GM18519 (cell line): Measurements from ENCODE around the gene MME.

Experiments used
- ATAC-seq: cut with Tn5 transposase; IDR thresholded peaks from one replicate; pipeline ENCODE4 v1.9.1; 2021; ENCODE audit warnings: mild to moderate bottlenecking, moderate library complexity; ENCODE audit not compliant: unreplicated experiment, low FRiP score

Gene MME

GRCh38 chr3:155135003-155135402 lies 54.9 kb downstream of the MME start:
- no peak for ATAC-seq

DNA sequence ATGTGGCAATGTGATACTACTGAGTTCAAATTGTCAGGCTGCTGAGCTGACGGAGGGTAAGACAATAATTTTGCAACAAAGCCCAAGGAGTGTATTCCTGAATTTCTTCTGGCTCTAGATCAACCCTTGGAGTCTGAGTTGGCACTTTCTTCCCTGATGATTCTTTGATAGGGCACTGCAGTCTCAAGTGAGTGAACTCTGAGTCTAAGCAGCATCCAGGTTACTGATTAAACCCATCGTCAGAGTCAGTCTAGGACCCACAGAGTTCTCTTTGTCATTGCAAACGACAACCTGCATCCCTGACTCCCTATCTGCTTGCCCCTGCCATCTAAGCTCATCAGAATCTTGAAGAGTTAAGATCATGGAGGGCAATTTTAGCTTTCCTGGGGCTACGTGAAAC lies 58.6 kb downstream of the MME start:
- no peak for ATAC-seq

DNA sequence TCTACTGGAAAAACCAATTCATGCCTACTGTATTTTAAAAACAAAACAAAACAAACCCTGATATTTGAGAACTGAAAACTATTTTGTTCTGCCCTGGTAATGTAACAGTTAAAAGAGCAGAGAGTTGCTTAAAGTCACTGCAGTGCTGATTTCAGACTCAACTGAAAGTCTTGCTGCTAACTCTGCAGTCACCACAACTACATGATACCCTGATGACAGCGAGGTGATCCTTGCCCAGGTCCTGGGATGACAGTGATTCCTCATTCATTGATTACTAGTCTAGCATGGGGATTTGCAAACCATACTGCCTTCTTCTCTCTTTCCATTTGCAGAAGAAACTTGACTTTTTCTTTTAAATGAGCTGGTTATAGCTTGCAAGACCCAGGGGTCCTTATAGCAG lies 67.5 kb downstream of the MME start:
- no peak for ATAC-seq

GRCh38 chr3:155149494-155149893 lies 69.4 kb downstream of the MME start:
- ATAC-seq: no peak

- ATAC-seq: no peak
Measured at GRCh38 chr3:155153242-155154186, 73.4 kb downstream of the MME start.

- no peak for ATAC-seq
Measured at GRCh38 chr3:155154255-155154654, 74.1 kb downstream of the MME start.

DNA sequence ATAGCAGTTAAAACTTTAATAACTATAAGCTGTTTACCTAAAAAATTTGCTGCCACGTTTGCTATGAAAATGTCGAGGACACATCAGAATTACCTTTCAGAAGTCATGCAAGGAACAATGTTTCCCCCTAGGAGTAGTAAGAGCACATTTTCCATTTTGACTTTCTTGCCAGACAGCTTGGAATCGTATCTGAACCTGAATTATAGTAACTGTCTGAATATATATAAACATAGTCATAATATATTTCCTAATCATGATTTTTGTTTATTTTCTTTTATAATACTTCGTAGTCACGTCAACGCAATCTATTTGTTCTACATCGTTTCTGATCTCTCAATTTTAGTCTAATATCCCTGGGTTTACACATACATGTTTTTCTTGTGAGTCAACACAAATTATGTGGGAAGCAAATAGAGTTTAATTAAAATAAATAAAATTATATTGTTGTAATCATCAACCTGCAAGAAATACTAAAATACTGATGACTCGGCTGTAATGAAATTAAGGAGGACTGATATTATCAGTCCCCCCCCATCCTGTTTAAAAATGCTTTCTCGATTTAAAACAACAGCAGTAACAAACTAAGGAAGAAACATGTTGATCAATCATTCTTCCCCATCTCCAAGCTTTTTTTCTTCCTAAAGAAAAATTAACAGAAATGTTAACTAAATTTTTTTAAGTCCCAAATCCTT lies 78.4 kb downstream of the MME start:
- ATAC-seq: no peak

DNA sequence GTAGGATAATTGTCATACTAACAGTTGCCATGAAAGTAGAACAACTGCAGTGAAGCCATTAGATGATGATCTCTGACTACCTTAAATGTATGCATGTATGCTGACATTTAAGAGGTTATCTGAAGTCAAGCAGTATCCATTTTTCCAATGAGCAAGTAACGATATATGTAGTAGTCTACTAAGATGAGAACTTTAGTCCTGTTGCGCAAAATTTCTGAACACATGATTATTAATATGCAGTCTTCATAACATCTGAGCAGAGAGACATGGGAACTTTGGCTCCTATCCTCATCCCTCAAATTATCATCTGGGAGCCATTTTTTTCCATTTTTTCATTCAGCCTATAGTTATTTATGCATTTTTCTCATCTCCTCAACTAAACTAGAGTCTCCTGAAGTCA lies 79.2 kb downstream of the MME start:
- ATAC-seq: no peak

DNA sequence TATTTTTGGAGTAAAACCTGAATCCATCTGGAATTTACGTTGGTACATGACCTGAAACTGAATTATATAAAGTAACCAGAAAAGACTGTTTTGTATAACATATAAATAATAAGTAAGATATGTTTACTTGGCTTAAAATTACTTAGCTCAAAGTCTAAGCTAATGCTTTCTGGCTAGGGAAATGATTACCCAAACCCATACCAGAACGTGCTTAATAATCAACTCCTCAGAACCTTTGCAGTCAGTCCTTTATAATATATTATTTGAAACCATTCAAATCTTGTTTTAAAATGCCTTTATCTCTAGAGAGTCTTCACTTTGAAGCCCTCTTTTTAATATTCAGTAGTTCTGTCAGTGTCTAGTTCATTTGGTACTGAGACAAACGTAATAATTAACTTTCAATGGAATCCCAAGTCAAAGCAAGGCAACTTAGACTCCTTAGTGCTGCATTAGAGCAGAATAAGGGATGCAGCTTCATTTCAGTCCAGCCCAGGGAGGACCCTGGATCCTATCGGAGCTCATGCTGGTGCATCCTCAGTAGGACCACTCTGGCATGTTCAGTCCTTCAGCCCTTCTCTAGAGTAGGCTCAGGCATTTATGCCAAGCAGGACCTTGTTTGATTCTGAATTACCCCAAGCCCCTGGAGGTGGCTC lies 81.6 kb downstream of the MME start:
- ATAC-seq: no peak

GRCh38 chr3:155164306-155164705 lies 84.2 kb downstream of the MME start:
- no peak for ATAC-seq

GRCh38 chr3:155166441-155166840 lies 86.3 kb downstream of the MME start:
- ATAC-seq: no peak

- no peak for ATAC-seq
Measured at GRCh38 chr3:155169197-155169596, 89.1 kb downstream of the MME start.

DNA sequence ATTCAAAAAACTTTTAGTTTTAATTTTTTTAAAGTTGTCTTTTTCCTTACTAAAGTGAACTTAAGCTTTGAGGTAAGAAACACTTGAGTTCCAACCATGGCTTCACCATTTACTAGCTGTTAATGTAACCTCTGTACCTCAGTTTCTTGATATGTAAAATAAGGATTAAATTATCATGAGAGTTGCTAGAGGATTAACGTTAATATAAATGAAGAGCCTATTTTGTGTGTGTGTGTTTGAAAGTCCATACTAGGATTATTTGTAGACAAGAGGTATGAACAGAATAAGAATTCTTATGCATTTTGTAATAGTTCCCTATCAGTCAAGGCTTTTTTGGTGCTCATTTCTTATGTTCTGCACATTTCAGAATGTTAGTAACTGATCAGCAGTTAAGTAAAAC lies 93.7 kb downstream of the MME start:
- no peak for ATAC-seq

DNA sequence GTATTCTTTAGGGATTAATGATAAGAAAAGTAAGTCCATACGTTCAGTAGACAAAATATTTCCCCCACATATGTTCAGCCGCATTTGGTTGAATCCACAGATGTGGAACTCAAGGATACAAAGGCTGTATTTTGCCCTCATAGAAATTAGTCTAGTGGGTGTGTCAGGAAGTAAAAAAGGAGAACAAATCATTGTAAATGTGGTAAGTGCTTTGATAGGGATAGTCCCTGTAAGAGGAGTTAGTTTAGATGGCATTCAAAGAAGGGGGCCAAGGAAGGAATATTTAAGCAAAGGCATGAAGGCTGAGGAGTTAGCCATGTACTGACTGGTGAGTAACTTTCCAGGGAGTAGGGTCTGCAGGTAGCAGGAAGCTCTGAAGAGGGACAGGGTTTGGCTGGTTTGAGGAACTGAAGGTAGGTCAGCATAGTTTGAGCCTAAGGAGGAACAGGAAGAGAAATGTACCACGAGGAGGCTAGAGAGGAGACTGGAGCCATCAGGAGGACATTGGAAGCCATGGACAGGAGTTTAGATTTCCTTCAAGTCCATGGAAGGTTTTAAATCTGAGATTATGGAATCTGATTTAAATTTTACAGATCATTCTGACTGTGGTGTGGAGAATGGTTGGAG lies 98.8 kb downstream of the MME start:
- no peak for ATAC-seq

DNA sequence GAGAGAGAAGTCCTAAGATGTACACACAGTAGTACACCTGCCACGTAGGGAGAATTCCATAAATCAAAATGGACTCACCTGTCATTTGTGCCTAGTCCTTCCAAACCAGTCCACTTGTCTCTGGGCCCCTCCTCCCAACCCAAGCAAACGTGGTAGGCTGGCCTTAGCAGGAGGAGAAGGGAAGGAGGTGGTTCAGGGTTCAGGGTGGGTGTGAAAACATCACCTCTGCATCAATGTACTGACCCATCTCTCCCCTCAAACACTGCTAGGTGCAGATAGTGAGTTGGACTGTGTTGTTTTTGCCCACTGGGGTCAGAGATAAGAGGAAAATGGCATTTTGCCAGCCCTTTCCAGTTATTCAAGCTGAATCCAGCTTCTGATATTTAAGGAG lies 99.3 kb downstream of the MME start:
- no peak for ATAC-seq

- ATAC-seq: no peak
Measured at GRCh38 chr3:155179966-155180757, 100.0 kb downstream of the MME start.

DNA sequence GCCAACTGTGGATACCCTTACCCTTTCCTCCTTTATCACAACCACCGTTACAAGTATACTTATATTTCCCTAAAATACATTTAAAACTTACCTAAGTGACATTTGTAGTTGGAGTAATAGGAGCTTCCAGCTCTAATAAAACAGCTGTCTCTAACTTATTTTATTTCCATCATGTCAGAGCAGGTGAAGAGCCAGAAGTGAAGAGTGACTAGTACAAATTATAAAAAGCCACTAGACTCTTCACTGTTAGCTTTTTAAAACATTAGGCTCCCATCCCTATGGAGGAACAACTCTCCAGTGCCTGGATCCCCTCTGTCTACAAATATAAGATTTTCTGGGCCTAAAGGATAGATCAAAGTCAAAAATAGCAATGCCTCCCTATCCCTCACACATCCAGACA lies 102.3 kb downstream of the MME start:
- ATAC-seq: no peak

DNA sequence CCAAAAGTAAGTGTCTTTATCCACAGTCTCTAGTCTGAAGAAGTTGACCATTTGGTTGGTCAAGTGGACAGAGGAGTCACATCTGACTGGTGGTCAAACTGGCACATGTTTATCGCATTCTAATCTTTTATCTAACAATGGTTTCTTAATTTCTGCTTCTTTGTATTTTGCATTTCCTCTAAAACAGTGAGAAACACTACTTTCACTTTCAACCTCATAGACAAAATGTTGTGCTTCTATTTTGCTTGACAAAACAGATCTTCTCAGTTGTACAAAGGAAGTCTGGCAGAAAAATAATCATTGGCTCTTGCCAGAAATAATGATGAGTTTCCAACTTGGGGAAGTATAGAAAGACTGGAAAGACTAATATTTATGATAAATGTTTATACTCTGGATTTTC lies 103.9 kb downstream of the MME start:
- ATAC-seq: peak; percentile 93

- no peak for ATAC-seq
Measured at GRCh38 chr3:155185631-155186071, 105.5 kb downstream of the MME start.

DNA sequence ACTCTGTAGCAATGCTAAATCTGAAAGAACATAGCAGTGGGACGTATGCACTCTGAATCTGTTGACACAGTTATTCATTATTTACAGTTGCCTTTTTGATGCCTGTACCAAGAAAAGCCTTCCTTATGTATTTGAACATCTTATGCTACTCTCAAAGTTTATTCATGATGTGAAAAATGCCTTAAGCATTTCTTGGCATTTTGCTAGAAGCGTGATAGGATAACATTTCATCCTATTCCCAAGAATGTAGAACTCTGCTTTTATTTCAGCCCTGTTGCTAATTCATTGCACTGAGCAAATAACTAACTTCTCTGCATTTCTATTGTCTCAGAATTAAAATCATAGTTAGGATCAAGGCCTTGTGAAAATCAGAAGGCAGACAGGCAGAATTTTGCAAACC lies 107.9 kb downstream of the MME start:
- ATAC-seq: no peak
